ENCODE measurements around the gene ENC1.

DNA sequence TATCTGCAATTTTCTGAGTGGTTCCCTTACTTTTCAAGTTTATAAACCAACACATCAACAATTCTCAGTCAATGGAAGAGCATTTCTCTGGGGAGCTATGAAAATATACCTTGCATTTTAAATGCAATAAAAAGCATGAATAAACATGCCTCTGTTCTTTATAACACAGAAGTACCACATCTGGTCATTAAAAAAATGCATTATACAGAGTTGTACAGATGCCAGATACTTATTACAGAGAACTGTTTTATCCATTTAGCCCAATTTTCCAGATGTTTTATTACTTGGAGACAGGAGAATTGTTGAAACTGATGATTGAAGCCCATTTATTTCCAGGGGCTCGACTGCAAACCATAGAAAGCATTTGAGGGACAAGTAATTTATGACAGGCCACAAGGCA is 25.3 kb upstream of the ENC1 start:
- no peak for TF ChIP-seq EZH2 (IDR thresholded peaks at IDR 0.05; ENCODE audit: borderline replicate concordance, low read depth, low read length, severe bottlenecking)
- TF ChIP-seq, protein P1, sequence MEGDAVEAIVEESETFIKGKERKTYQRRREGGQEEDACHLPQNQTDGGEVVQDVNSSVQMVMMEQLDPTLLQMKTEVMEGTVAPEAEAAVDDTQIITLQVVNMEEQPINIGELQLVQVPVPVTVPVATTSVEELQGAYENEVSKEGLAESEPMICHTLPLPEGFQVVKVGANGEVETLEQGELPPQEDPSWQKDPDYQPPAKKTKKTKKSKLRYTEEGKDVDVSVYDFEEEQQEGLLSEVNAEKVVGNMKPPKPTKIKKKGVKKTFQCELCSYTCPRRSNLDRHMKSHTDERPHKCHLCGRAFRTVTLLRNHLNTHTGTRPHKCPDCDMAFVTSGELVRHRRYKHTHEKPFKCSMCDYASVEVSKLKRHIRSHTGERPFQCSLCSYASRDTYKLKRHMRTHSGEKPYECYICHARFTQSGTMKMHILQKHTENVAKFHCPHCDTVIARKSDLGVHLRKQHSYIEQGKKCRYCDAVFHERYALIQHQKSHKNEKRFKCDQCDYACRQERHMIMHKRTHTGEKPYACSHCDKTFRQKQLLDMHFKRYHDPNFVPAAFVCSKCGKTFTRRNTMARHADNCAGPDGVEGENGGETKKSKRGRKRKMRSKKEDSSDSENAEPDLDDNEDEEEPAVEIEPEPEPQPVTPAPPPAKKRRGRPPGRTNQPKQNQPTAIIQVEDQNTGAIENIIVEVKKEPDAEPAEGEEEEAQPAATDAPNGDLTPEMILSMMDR (IDR thresholded peaks at IDR 0.05; ENCODE audit: borderline replicate concordance, extremely low read depth, low read length, poor library complexity, severe bottlenecking): no peak

All from DND-41 (cell line).